NCI-H69 (cell line): ENCODE data around the gene HSPG2.
"Not testable (repeated sequence)": the region's sequence is repeated elsewhere in the genome, so short reads cannot be mapped to it uniquely, and the experiment has no call there.

ENCODE experiments used
- DNase-seq: peaks from one replicate; lab custom pipeline; 2025; lab: John Stamatoyannopoulos, UW

Gene HSPG2

GRCh38 chr1:21783679-21784603 lies 153.2 kb downstream of the HSPG2 start:
- peak; percentile 94 for DNase-seq

- peak; percentile 95 for DNase-seq
These were observed 154.0 kb downstream of the HSPG2 start, which contains the start of gene USP48 for GRCh38 chr1:21782868-21783678. TSS of gene USP48 (minus strand) at chr1:21783149. CDS start at chr1:21782957, 192 bp downstream.

- DNase-seq = peak; percentile 76
These were observed 154.7 kb downstream of the HSPG2 start for GRCh38 chr1:21782349-21782867.

- peak; percentile 34 for DNase-seq
These were observed 155.2 kb downstream of the HSPG2 start for GRCh38 chr1:21781815-21782348.

- DNase-seq = no peak
These were observed 157.2 kb downstream of the HSPG2 start for GRCh38 chr1:21779613-21780521.

- no peak for DNase-seq
These were observed 158.7 kb downstream of the HSPG2 start for GRCh38 chr1:21778405-21778727.

- DNase-seq = not testable (repeated sequence)
These were observed 160.2 kb downstream of the HSPG2 start for GRCh38 chr1:21776925-21777324.

GRCh38 chr1:21775985-21776562 lies 161.0 kb downstream of the HSPG2 start:
- no peak for DNase-seq

GRCh38 chr1:21775550-21775914 lies 161.6 kb downstream of the HSPG2 start:
- no peak for DNase-seq

GRCh38 chr1:21774835-21775549 lies 162.1 kb downstream of the HSPG2 start:
- DNase-seq = no peak

- DNase-seq = no peak
These were observed 163.5 kb downstream of the HSPG2 start for GRCh38 chr1:21773585-21773984.
